DOHH2 (cell line): ENCODE measurements around the gene PNCK.
"Not testable (repeated sequence)": the region's sequence is repeated elsewhere in the genome, so short reads cannot be mapped to it uniquely, and the experiment has no call there.

ENCODE experiments used
- H3F3A ChIP-seq: fragments of 200-600 bp; sonication (generic), shearing (Covaris generic); 2 replicates; pipeline ENCODE4 v1.6.0; 2016; ENCODE audit warnings: antibody characterized with exemption, mild to moderate bottlenecking; ENCODE audit not compliant: control insufficient read depth, insufficient read depth
- H3K27ac ChIP-seq: fragments of 200-600 bp; sonication (generic); 2 replicates; pipeline ENCODE4 v1.5.1; 2014; ENCODE audit warnings: low read depth, mild to moderate bottlenecking, low read length, moderate library complexity
- H3K27me3 ChIP-seq: fragments of 200-600 bp; sonication (generic); 2 replicates; pipeline ENCODE4 v1.6.1; 2014; ENCODE audit warnings: mild to moderate bottlenecking, low read length, mixed read lengths; ENCODE audit not compliant: control insufficient read depth
- H3K36me3 ChIP-seq: fragments of 200-600 bp; sonication (generic); 2 replicates; pipeline ENCODE4 v1.6.1; 2014; ENCODE audit warnings: mild to moderate bottlenecking, low read length, moderate library complexity, mixed read lengths; ENCODE audit not compliant: control insufficient read depth
- H3K4me1 ChIP-seq: fragments of 200-600 bp; sonication (generic); 2 replicates; pipeline ENCODE4 v1.6.1; 2014; ENCODE audit warnings: mild to moderate bottlenecking, low read length, mixed read lengths; ENCODE audit not compliant: control insufficient read depth
- H3K4me2 ChIP-seq: fragments of 200-600 bp; sonication (generic); 2 replicates; pipeline ENCODE4 v1.6.0; 2014; ENCODE audit warnings: mild to moderate bottlenecking, low read length, moderate library complexity
- H3K4me3 ChIP-seq: fragments of 200-600 bp; sonication (generic); 2 replicates; pipeline ENCODE4 v1.5.1; 2014; ENCODE audit warnings: mild to moderate bottlenecking, low read length, mixed read lengths
- H3K79me2 ChIP-seq: fragments of 200-600 bp; sonication (generic); 2 replicates; pipeline ENCODE4 v1.6.1; 2014; ENCODE audit warnings: mild to moderate bottlenecking, low read length, mixed read lengths; ENCODE audit not compliant: control insufficient read depth
- H3K9me2 ChIP-seq: fragments of 200-600 bp; sonication (generic); replicated peaks from 2 replicates; pipeline ENCODE4 v1.6.1; 2014; ENCODE audit warnings: mild to moderate bottlenecking, low read length, mixed read lengths; ENCODE audit not compliant: control insufficient read depth
- H3K9me3 ChIP-seq: fragments of 200-600 bp; sonication (generic); 2 replicates; pipeline ENCODE4 v1.6.1; 2014; ENCODE audit warnings: antibody characterized with exemption, low read length, mixed read lengths; ENCODE audit not compliant: control insufficient read depth, insufficient read depth
- H4K20me1 ChIP-seq: fragments of 200-600 bp; sonication (generic); 2 replicates; pipeline ENCODE4 v1.6.0; 2014; ENCODE audit warnings: low read depth, mild to moderate bottlenecking, antibody characterized with exemption, low read length, moderate library complexity; ENCODE audit not compliant: control insufficient read depth, insufficient read depth
- CTCF ChIP-seq: fragments of 200-600 bp; sonication (generic); IDR thresholded peaks from one replicate; pipeline ENCODE4 v1.5.1; 2014; ENCODE audit warnings: antibody characterized with exemption, mild to moderate bottlenecking, low read depth, low read length; ENCODE audit not compliant: poor library complexity, severe bottlenecking
- EZH2phosphoT487 ChIP-seq: fragments of 200-600 bp; sonication (generic); IDR thresholded peaks from 2 replicates; pipeline ENCODE4 v1.6.1; 2017; ENCODE audit warnings: borderline replicate concordance, mild to moderate bottlenecking, antibody characterized with exemption, low read length, moderate library complexity, mixed read lengths

PNCK gene

DNA sequence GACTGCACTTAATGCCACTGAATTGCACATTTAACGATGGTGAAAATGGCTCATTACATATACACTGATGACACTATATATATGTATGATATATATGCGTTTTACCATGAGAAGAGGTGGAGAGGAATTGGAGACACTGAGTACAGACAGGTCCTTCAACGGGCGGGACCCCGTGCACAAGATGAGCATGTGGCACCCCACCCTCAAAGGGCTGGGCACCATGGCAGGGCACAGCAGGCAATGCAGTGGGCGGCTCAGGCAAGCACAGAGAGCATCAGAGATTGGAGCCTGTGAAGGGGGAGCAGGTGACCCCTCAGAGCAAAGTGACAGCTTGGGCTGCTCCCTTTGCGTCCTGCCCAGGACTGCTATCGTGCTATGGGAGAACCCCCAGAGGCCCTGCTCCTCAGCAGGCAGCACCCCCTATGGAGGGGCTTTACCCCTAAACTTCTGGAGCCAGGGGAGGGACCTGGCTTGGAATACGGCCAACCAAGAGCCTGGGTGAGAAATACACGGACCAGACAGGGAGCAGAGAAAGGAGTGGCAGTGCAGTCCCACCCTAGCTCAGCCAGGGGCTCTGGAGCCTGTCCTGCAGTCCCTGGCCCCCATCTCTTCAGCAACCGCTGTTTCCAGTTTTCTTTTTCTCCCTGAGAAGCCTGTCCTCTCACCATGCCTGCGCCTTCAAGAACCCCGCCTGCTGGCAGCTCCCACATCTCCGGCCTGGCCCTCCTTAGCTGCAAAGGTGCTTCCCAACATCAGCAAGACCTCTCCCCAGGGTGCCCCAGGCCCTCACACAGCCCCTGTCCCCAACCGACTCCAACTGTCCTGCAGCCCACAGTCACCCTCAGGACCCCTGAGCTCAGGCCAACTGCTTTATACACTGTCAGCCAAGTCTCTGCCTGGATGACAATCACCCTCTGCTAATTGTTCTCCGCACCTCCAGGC, 24.6 kb upstream of the PNCK start:
- Histone ChIP-seq H3K79me2 (no peaks in the 10 kb centered on the region), H3K9me2 (no peaks in the 10 kb centered on the region), H3K4me2 (no peak overlapping the region), H3K4me1 (no peaks in the 10 kb centered on the region), H3K9me3 (no peaks in the 10 kb centered on the region), H3K27ac (no peak overlapping the region), H3K36me3 (no peaks in the 10 kb centered on the region), H3K4me3 (no peak overlapping the region), H4K20me1 (no peaks in the 10 kb centered on the region), H3F3A (no peaks in the 10 kb centered on the region), H3K27me3 (no peaks in the 10 kb centered on the region)
- no peak for TF ChIP-seq EZH2phosphoT487
- no peak for TF ChIP-seq CTCF

- not testable (repeated sequence) for H3K4me2 ChIP-seq, H3K9me3 ChIP-seq, H3F3A ChIP-seq, H3K4me3 ChIP-seq, H3K27me3 ChIP-seq, H3K79me2 ChIP-seq, H3K27ac ChIP-seq, H3K9me2 ChIP-seq, H3K36me3 ChIP-seq, H4K20me1 ChIP-seq, H3K4me1 ChIP-seq
Observed at GRCh38 chrX:153696986-153697722, 23.5 kb upstream of the PNCK start.

GRCh38 chrX:153696538-153696937, 22.9 kb upstream of the PNCK start:
- H4K20me1 ChIP-seq, H3K27ac ChIP-seq, H3K4me3 ChIP-seq, H3K79me2 ChIP-seq, H3K9me2 ChIP-seq, H3K27me3 ChIP-seq, H3K9me3 ChIP-seq, H3K4me1 ChIP-seq, H3K36me3 ChIP-seq, H3F3A ChIP-seq, H3K4me2 ChIP-seq: not testable (repeated sequence)

- Histone ChIP-seq H3K36me3 (no peaks in the 10 kb centered on the region), H3K4me1 (no peaks in the 10 kb centered on the region), H3F3A (no peaks in the 10 kb centered on the region), H4K20me1 (no peaks in the 10 kb centered on the region), H3K4me2 (no peak overlapping the region), H3K9me3 (no peaks in the 10 kb centered on the region), H3K27ac (no peak overlapping the region), H3K79me2 (no peaks in the 10 kb centered on the region), H3K9me2 (no peaks in the 10 kb centered on the region), H3K27me3 (no peaks in the 10 kb centered on the region), H3K4me3 (no peak overlapping the region)
- TF ChIP-seq CTCF (no peak), EZH2phosphoT487 (no peak)
Observed at GRCh38 chrX:153696100-153696499, 22.5 kb upstream of the PNCK start.
